Nephron (organoid): ENCODE measurements around the gene TMEM61.
A peak's percentile ranks its signal among the peaks of the same experiment; 100 is the strongest.

Source experiments
- H3K27ac Mint-ChIP-seq, 3 experiments: 2 replicates each; pipeline ENCODE4 v1.8.0; 2020; ENCODE audit warnings: mixed read lengths in 3 of 3, mild to moderate bottlenecking in 2 of 3, moderate library complexity in 1 of 3
- H3K27me3 Mint-ChIP-seq: 2 replicates; pipeline ENCODE4 v1.8.0; 2021; ENCODE audit warnings: low read depth, mild to moderate bottlenecking, moderate library complexity, mixed read lengths
- H3K36me3 Mint-ChIP-seq: 2 replicates; pipeline ENCODE4 v1.8.0; 2020; ENCODE audit warnings: low read depth, mixed read lengths
- H3K4me1 Mint-ChIP-seq: 2 replicates; pipeline ENCODE4 v1.8.0; 2020; ENCODE audit warnings: mixed read lengths
- H3K4me3 Mint-ChIP-seq, 3 experiments: 2 replicates each; pipeline ENCODE4 v1.8.0; 2020; ENCODE audit warnings: mild to moderate bottlenecking in 3 of 3, mixed read lengths in 3 of 3, moderate library complexity in 2 of 3
- H3K9me3 Mint-ChIP-seq: 2 replicates; pipeline ENCODE4 v1.8.0; 2020; ENCODE audit warnings: mixed read lengths
- TF ChIP-seq, protein P1 (sequence below), 3 experiments: fragments of 200-600 bp; sonication (generic); IDR thresholded peaks; one replicate each; pipeline ENCODE4 v1.5.0; 2021; ENCODE audit warnings: antibody characterized with exemption in 3 of 3; ENCODE audit not compliant: unreplicated experiment in 3 of 3

The TMEM61 gene

DNA sequence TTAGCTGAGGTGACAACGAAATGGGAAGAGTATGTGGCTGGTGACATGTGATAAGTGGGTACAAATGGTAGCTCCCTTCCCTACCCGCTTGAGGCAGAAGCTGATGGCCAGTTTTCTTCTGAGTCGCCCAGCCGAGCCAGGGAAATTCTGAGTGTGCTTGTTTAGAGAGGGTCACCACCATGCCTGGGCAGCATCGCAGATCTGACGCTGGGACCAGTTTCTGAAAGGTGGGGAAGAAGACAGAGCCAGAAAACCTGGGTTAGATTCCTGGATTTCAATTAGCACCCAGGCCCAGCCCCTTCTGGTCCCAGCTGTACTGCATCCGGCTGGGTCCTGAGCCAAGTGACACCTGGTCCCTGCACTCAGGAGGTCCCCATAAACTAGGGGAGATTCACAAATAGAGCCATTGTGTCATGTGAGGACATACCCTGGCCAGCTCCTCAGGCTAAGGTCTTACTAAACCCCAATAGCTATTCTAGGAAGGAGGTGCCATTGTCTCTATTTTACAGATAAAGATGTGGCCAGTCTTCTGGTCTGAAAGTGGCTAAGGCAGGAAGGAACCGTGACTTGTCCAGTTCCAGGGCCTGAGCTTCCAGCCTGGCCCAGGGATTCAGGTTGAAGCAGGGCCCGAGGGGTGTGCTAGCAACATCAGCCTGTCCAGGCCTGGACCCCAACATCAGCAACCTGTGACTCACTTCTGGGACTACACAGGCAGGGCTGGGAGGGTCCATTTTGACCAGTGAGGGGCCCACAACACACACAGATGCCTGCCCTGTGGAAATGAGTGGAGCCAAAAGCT, 1.7 kb upstream of the TMEM61 start:
- TF ChIP-seq, protein P1, sequence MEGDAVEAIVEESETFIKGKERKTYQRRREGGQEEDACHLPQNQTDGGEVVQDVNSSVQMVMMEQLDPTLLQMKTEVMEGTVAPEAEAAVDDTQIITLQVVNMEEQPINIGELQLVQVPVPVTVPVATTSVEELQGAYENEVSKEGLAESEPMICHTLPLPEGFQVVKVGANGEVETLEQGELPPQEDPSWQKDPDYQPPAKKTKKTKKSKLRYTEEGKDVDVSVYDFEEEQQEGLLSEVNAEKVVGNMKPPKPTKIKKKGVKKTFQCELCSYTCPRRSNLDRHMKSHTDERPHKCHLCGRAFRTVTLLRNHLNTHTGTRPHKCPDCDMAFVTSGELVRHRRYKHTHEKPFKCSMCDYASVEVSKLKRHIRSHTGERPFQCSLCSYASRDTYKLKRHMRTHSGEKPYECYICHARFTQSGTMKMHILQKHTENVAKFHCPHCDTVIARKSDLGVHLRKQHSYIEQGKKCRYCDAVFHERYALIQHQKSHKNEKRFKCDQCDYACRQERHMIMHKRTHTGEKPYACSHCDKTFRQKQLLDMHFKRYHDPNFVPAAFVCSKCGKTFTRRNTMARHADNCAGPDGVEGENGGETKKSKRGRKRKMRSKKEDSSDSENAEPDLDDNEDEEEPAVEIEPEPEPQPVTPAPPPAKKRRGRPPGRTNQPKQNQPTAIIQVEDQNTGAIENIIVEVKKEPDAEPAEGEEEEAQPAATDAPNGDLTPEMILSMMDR (IDR thresholded peaks at IDR 0.05; ENCODE audit: unreplicated experiment in 3 of 3), result no peak
- peaks cover 61% of the 10 kb centered on the region for H3K27me3 Mint-ChIP-seq
- no peaks in the 10 kb centered on the region for H3K9me3 Mint-ChIP-seq
- no peak overlapping the region for H3K4me3 Mint-ChIP-seq
- no peaks in the 10 kb centered on the region for H3K36me3 Mint-ChIP-seq
- no peak overlapping the region for H3K27ac Mint-ChIP-seq
- H3K4me1 Mint-ChIP-seq, result peaks cover 20% of the 10 kb centered on the region

DNA sequence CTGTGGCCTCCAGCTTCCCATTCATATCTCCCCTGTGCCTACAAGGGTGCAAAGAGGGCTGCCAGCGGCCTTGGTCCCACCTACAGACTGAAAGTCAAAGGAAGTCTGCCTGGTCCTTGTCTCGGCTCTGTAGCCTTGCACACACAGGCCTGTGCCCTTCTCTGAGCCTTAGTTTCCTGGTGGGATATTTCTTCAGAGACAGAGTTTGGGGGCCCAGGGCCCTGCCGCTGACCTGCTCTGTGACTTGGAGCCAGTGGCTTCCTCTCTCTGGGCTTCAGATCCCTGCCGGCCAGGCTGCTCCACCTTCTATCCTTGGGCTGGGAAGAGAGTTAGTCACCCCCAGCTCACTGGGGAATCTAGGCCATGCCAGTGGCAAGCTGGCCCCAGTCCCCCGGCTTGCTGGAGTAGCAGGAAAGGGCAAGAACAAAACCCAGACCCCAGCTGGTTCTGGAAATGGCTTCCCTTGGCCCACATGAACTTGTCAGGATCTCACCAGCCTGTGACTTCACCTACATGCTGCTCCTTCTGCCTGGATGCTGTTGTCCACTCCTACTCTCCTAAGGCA, 1.0 kb upstream of the TMEM61 start:
- TF ChIP-seq, protein P1 (IDR thresholded peaks at IDR 0.05; ENCODE audit: unreplicated experiment in 3 of 3), result no peak
- Mint-ChIP-seq H3K9me3 (no peaks in the 10 kb centered on the region), H3K4me3 (peak overlapping the region; percentile 17 to 57 (median 39)), H3K27ac (no peak overlapping the region), H3K27me3 (peaks cover 68% of the 10 kb centered on the region), H3K36me3 (no peaks in the 10 kb centered on the region), H3K4me1 (peaks cover 26% of the 10 kb centered on the region)

DNA sequence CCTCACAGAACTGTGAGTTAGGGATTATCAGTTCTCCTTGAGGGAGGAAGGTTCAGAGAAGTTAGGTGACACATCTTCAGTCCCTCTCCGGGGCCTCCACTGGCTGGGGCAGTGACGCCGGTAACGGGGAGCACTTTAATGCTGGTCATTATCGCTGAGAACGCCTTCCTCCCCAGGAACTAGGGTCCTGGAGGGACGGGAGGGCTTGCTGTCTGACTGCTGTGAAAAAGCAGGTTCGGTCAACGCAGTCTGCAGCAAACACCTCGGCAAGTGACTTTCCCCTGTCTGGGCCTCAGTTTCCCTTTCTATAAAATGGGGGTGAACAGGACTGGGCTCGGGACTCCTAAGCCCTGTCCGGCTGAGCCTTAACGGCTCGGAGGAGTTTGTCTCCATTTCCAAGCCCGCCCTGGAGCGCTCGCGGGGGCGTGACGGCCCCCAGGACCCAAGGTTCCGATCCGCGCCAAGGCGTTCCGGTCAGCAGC, 341 bp upstream of the TMEM61 start:
- Mint-ChIP-seq H3K9me3 (no peaks in the 10 kb centered on the region), H3K36me3 (no peaks in the 10 kb centered on the region), H3K4me1 (peaks cover 26% of the 10 kb centered on the region), H3K27me3 (peaks cover 72% of the 10 kb centered on the region), H3K27ac (no peak overlapping the region), H3K4me3 (peak overlapping the region; percentile 17 to 57 (median 39))
- TF ChIP-seq, protein P1 (IDR thresholded peaks at IDR 0.05; ENCODE audit: unreplicated experiment in 3 of 3), result no peak

DNA sequence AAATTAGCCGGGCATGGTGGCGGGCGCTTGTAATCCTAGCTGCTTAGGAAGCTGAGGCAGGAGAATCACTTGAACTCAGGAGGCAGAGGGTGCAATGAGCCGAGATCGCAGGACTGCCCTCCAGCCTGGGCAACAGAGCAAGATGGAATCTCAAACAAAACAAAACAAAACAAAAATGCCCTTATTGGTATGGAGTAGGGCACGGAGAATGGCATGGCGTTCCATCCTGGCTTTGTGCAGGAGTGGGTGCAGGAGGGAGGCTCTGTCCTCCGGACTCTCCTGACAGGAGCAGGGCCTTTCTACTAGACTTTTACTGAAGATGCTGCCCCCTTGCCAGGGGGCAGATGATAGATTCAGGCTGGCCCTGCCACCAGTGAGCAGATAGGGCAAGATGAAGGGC, 1.0 kb downstream of the TMEM61 start:
- peaks cover 67% of the 10 kb centered on the region for H3K27me3 Mint-ChIP-seq
- H3K36me3 Mint-ChIP-seq, result no peaks in the 10 kb centered on the region
- no peak overlapping the region for H3K27ac Mint-ChIP-seq
- TF ChIP-seq, protein P1 (IDR thresholded peaks at IDR 0.05; ENCODE audit: unreplicated experiment in 3 of 3), result no peak
- H3K9me3 Mint-ChIP-seq, result no peaks in the 10 kb centered on the region
- H3K4me1 Mint-ChIP-seq, result peaks cover 18% of the 10 kb centered on the region
- peak overlapping the region in 2 of 3 experiments; percentile 30 to 75 for H3K4me3 Mint-ChIP-seq

DNA sequence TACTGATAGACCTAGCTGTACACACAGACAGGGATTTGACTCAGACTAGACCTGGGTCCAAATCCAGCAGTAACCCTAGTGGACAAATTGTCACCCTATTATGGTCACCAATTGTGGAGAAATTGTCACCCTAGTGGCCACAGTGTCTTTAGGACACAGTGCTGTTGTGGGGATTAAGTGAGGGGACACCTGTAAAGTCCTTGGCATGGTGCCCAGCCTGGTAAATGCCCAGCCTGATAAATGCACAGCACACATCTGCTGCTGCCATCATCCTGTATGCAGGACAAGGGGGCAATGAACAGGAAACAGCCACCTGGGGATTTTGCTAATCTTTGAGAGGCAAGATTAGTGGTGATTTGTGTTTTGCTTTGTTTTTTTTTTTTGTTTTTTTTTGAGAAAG, 2.3 kb downstream of the TMEM61 start:
- Mint-ChIP-seq H3K27ac (no peak overlapping the region), H3K4me1 (peaks cover 27% of the 10 kb centered on the region), H3K36me3 (no peaks in the 10 kb centered on the region), H3K27me3 (peaks cover 67% of the 10 kb centered on the region), H3K9me3 (no peaks in the 10 kb centered on the region), H3K4me3 (no peak overlapping the region)
- TF ChIP-seq, protein P1 (IDR thresholded peaks at IDR 0.05; ENCODE audit: unreplicated experiment in 3 of 3), result no peak
